ENCODE results near the gene SNPH.
"Not testable (repeated sequence)": the region's sequence is repeated elsewhere in the genome, so short reads cannot be mapped to it uniquely, and the experiment has no call there.

Gene SNPH

GRCh38 chr20:1242530-1242929 lies 23.6 kb upstream of the SNPH start:
- no peak for TF ChIP-seq POLR2A (IDR thresholded peaks at IDR 0.05; ENCODE audit: low read depth, low read length)
- DNase-seq (ENCODE audit: insufficient read length, low spot score) (peak; percentile 50), FAIRE-seq (peak; percentile 100)

DNA sequence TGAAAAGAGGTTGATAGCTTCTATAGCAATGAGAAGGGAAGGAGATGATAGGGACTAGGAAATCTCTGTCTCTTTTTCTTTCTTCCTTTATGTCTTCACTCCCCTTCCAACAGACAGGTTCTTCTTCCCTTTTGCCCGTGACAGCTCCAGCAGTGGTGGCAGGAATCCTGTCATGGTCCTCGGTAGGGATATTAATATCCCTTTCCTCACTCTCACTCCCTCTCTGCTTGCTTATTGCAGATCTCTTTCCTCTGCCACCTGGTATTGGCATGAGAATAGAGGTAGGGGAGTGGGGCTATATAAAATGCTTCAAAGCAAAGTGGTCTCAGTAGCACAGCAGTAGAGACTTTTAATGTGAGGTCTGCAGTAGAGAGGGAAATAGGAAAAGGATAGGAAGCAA lies 20.5 kb upstream of the SNPH start:
- TF ChIP-seq POLR2A (IDR thresholded peaks at IDR 0.05; ENCODE audit: low read depth, low read length), result no peak
- no peak for DNase-seq (ENCODE audit: insufficient read length, low spot score)
- FAIRE-seq, result no peak

DNA sequence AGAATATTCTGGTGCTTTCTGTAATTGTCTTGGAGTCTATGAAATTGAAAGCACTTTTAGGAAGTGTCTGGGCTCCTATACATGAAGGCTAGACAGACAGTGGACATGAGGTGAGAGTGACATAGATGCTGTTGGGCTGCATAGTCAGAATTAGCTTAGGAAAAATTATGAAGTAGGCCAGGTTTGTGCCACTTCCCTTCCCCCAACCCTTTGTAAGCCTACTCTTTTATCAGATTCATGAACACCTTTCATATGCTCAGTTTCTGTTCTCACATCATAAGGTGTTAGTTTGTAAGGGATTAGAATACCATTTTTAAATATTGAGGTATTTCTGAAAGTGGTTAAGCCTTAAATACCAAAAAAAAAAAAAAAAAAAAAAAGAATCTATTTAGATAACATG lies 18.4 kb upstream of the SNPH start:
- no peak for FAIRE-seq
- TF ChIP-seq POLR2A (IDR thresholded peaks at IDR 0.05; ENCODE audit: low read depth, low read length), result no peak
- DNase-seq (ENCODE audit: insufficient read length, low spot score), result no peak

- not testable (repeated sequence) for FAIRE-seq; DNase-seq (ENCODE audit: insufficient read length, low spot score)
These were observed 15.8 kb upstream of the SNPH start for GRCh38 chr20:1250282-1250681.

- FAIRE-seq (no peak), DNase-seq (ENCODE audit: insufficient read length, low spot score) (no peak)
- no peak for TF ChIP-seq POLR2A (IDR thresholded peaks at IDR 0.05; ENCODE audit: low read depth, low read length)
These were observed 13.7 kb upstream of the SNPH start for GRCh38 chr20:1252416-1252815.

DNA sequence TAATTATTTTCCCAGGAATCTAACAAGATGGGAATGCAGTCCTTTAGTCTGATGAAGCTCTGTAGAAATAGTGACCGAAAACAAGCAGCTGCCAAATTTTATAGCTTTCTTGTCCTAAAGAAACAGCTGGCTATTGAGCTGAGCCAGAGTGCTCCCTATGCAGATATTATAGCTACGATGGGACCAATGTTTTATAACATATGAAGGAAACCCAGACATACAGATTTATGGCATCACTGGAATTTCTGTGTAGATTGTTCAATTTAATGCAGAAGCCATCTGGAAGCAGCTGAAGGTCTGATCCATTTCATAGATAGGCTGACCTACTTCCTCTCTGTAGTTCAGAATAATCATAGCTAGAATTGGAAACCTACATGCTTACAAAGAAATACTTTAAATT lies 11.8 kb upstream of the SNPH start:
- TF ChIP-seq POLR2A (IDR thresholded peaks at IDR 0.05; ENCODE audit: low read depth, low read length), result no peak
- DNase-seq (ENCODE audit: insufficient read length, low spot score), result no peak
- FAIRE-seq, result no peak

GRCh38 chr20:1255675-1256074 lies 10.4 kb upstream of the SNPH start:
- FAIRE-seq (no peak), DNase-seq (ENCODE audit: insufficient read length, low spot score) (no peak)
- TF ChIP-seq POLR2A (IDR thresholded peaks at IDR 0.05; ENCODE audit: low read depth, low read length), result no peak

- no peak for DNase-seq (ENCODE audit: insufficient read length, low spot score)
- no peak for FAIRE-seq
- TF ChIP-seq POLR2A (IDR thresholded peaks at IDR 0.05; ENCODE audit: low read depth, low read length), result no peak
These were observed 2.2 kb upstream of the SNPH start for GRCh38 chr20:1263853-1264252.

- FAIRE-seq (no peak), DNase-seq (ENCODE audit: insufficient read length, low spot score) (no peak)
- TF ChIP-seq POLR2A (IDR thresholded peaks at IDR 0.05; ENCODE audit: low read depth, low read length), result no peak
These were observed 1.4 kb upstream of the SNPH start for GRCh38 chr20:1264727-1265126.

DNA sequence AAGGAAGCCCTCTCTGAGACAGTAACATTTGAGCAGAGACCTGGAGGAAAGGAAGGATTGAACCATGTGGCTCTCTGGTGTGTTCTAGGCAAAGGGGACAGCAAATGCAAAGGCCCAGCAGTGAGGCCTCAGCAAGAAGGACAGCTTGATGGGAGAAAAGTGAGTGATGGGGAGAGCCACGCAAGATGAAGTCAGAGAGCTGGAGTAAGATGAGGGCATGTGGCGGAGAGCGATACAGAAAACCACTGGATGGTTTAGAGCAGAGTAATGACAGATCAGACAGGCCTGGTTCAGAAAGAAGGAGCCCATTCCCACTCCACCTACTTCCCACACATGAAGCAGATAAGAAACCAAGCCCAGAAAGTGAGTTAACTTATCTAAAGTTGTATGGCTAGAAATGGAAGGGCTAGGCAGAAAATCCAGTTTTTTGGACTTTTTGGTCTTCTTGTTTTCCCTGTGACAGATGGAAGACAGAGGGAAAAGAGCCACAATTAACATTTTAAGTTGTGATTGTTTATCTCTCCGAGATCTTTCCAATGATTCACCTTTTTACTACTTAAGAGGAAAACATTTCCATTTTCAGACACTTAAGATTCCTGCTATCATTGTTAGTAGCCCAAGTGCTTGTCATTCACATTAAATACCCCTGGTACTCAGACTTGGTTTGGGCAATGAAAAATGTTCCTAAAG lies 723 bp upstream of the SNPH start:
- TF ChIP-seq POLR2A (IDR thresholded peaks at IDR 0.05; ENCODE audit: low read depth, low read length), result no peak
- FAIRE-seq, result no peak
- no peak for DNase-seq (ENCODE audit: insufficient read length, low spot score)

- DNase-seq (ENCODE audit: insufficient read length, low spot score), result no peak
- no peak for TF ChIP-seq POLR2A (IDR thresholded peaks at IDR 0.05; ENCODE audit: low read depth, low read length)
- FAIRE-seq, result no peak
These were observed 253 bp upstream of the SNPH start for GRCh38 chr20:1265916-1266166.

- no peak for DNase-seq (ENCODE audit: insufficient read length, low spot score)
- no peak for TF ChIP-seq POLR2A (IDR thresholded peaks at IDR 0.05; ENCODE audit: low read depth, low read length)
- no peak for FAIRE-seq
These were observed 1.1 kb downstream of the SNPH start for GRCh38 chr20:1267161-1267560.

DNA sequence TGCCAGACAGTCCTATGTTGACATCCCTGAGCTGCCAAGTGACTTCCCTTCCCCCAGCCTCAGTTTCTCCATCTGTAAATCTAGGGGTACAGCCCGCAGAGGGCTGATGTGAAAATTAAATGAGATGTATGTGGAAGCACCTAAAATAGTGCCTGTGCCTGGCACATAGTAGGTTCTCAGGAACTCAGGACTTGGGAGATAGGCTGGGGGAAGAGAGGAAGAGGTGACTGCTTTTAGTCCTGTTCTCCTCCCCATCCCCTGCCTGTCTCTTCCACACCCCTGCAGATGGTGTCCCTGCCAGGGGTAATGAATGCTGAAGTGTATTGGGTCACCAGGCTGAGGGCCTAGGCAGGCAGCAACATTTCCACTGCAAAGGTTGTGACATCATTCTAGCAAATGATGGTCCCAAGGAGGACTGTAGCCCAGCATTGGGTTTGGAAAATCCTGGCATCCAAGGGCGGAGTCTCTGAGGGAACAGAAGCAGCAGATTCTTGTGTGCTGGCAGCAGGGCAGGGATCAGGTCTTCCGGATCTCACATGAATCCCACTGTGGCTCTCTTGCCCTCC lies 1.8 kb downstream of the SNPH start:
- DNase-seq (ENCODE audit: insufficient read length, low spot score) (no peak), FAIRE-seq (no peak)
- no peak for TF ChIP-seq POLR2A (IDR thresholded peaks at IDR 0.05; ENCODE audit: low read depth, low read length)

- no peak for DNase-seq (ENCODE audit: insufficient read length, low spot score)
- FAIRE-seq, result no peak
- TF ChIP-seq POLR2A (IDR thresholded peaks at IDR 0.05; ENCODE audit: low read depth, low read length), result no peak
These were observed 3.1 kb downstream of the SNPH start for GRCh38 chr20:1269235-1269634.

- DNase-seq (ENCODE audit: insufficient read length, low spot score) (no peak), FAIRE-seq (no peak)
- no peak for TF ChIP-seq POLR2A (IDR thresholded peaks at IDR 0.05; ENCODE audit: low read depth, low read length)
These were observed 3.8 kb downstream of the SNPH start for GRCh38 chr20:1269850-1270249.

All from H54 (cell line).